SKM-1 treated with dmso at 0.1 percent for 144 hours (cell line): Measurements from ENCODE around the gene TRPM8.
"Not testable (repeated sequence)": the region's sequence is repeated elsewhere in the genome, so short reads cannot be mapped to it uniquely, and the experiment has no call there.

Experiments
- DNase-seq: peaks from one replicate; lab custom pipeline; 2025; ENCODE audit not compliant: unreplicated experiment; lab: John Stamatoyannopoulos, UW

The TRPM8 gene

DNA sequence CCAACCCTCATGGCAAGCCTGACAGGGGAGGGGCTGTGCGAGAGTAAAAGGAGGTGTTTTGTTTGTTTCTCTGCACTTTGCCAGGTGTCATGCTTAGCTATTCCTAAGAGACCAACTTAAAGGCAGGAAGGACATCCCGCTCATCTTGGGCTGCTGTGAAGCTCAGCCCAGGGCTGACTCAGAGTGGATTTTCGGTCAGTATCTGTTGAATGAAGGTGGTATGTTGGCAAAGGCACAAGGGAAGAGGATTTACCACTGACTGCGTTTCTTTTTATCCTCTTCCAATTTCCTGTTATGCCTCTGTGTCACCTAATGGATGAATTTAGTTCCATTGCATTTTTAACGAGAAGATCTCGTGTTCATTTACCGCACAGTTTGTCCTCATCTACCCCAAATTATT, 18.9 kb downstream of the TRPM8 start:
- no peak for DNase-seq

DNA sequence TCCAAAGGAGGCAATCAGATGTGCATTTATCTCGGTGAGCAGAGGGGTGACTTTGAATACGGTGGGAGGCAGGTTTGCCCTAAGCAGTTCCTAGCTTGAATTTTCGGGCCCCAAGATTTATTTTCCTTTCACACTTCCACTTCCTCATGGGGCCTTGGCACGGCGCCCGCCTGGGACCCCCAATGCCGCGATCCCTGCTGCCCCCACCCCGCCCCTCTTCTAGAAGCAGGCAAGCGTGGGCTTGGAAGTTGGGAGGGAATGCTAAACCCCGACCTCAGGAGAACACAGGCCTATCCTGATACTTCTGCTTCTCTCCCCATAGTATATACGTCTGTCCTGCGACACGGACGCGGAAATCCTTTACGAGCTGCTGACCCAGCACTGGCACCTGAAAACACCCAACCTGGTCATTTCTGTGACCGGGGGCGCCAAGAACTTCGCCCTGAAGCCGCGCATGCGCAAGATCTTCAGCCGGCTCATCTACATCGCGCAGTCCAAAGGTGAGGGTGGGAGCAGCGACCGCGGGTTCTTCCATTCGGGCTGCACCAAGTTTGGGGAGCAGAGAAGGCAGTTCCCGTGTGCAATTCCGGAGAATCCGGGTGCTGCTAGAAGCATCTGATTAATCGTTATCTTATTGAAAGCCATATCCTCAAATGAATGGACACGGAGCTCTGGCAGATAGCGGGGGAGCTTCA, 21.6 kb downstream of the TRPM8 start:
- no peak for DNase-seq

GRCh38 chr2:233940376-233941276, 23.5 kb downstream of the TRPM8 start:
- no peak for DNase-seq

DNA sequence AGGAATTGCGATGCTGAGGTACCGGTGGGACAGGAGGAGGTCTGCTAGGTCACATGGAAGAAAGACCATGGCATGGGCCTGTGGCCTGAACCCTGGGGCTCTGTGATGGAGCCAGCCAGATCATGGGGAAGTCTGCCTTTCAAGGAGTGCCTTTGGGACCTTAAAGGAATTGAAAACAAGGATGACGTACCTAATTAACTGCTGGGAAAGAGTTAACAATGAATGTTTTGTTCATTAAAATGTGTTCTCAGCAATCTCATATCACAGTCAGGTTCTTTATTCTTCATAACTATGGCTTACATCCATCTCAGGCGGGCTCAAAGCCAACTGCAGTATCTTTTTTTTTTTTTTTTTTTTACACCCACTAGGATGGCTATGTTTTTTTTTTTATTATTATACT, 25.6 kb downstream of the TRPM8 start:
- no peak for DNase-seq

DNA sequence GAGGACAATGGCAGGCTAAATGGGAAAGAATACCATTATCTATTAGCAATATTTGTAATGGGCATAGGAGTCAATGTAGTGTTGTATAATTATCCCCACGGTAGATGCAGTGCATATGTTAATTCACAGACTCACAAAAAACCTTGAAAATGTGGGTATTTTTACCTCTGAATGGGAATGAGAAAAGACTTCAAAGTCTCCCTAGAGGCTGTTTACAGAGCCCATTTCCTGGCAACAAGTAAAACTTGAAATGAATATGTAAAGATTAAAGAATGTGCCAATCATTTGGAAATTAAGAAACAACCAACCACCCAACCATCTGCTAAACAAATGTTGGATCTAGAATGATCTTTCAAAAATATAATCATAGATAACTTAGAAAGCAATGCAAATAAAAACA, 27.1 kb downstream of the TRPM8 start:
- DNase-seq = no peak

GRCh38 chr2:233944722-233945121, 27.5 kb downstream of the TRPM8 start:
- no peak for DNase-seq

GRCh38 chr2:233945146-233945545, 28.0 kb downstream of the TRPM8 start:
- DNase-seq = no peak

DNA sequence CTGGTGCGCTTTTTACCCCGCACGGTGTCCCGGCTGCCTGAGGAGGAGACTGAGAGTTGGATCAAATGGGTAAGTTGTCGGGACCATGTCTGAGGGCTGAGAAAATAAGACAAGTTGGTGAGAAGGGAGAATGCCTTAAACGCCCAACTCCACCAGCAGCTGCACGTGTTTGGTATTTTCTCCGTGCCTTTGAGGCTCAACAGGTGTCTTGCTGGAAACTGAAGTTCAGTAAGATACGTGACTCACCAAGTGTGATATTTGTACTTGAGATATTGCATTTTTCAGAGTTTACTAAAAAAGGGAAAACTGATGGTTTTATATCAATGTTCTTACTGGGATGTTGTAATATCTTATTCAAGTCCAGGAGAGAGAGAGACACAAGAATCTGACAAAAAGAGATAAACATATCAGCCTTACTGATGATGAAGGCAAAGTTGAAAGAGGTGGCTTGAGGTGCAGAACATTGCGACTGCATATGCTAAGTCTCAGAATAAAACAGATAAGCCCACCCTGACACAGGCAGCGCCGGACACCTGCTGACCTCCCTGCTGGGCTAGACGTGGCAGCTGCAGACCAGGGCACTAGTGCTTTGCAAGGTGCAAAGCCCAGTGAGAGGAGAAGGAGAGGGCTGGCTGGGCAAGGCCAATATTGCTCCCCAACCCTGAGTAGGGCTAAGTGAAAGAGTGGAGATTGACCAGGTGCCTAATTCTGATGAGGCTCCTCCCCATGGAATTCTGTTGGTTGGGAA, 33.1 kb downstream of the TRPM8 start:
- DNase-seq = no peak

DNA sequence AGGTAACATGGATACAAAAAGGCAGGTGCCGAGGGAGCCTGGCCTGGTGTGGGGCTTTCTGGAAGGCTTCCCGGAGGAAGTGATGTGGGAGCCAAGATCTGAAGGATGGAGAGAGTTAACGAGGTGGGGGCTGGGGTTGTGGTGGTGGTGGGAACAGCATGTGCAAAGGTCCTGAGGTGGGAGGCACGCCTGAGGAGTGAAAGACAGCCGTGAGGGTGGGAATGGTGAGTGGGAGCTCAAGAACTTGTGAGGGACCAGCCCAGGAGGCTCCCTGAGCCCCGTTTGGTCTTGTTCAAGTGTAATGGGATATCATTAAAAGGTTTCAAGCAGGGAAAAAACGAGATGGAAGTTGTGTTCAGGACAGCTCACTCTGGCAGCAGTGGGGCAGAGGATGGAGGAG, 35.2 kb downstream of the TRPM8 start:
- DNase-seq = no peak

- DNase-seq = no peak
Measured at GRCh38 chr2:233953087-233953801, 36.1 kb downstream of the TRPM8 start.

DNA sequence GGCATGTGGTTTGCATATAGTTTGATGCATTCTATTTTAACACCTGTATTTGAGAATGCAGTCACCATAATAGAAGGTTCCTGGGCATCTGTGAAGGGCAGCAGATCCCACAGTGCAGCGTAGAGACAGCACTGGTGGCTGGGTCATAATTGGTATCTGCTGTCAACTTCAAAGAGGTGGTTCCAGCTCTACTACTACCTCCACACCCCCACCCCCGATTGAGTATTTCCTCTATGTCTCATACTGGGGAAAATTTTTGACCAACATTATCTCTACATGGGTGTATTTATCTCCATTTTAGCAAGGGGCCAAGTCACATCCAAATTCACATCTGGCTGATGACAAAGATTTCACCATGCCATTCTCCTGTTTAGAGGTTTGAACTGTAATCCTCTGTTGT, 43.0 kb downstream of the TRPM8 start:
- no peak for DNase-seq

GRCh38 chr2:233961905-233962304, 44.7 kb downstream of the TRPM8 start:
- no peak for DNase-seq

GRCh38 chr2:233964581-233964980, 47.4 kb downstream of the TRPM8 start:
- DNase-seq = no peak

- no peak for DNase-seq
Measured at GRCh38 chr2:233965032-233965603, 47.9 kb downstream of the TRPM8 start.

- DNase-seq = not testable (repeated sequence)
Measured at GRCh38 chr2:233965646-233966045, 48.5 kb downstream of the TRPM8 start.

DNA sequence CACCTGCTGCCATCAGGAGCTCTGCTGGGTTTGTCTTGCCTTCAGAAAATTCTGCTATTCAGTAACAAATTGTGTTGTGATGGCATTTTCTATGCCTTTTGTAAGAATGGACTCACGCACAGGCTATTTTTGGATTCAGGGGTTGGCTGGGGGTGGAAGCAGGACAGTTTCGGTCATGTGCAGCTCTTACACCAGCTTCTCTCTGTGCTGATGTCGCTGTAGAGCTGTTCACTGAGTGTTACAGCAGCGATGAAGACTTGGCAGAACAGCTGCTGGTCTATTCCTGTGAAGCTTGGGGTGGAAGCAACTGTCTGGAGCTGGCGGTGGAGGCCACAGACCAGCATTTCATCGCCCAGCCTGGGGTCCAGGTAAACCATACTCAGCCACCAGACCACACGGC, 49.2 kb downstream of the TRPM8 start:
- no peak for DNase-seq

DNA sequence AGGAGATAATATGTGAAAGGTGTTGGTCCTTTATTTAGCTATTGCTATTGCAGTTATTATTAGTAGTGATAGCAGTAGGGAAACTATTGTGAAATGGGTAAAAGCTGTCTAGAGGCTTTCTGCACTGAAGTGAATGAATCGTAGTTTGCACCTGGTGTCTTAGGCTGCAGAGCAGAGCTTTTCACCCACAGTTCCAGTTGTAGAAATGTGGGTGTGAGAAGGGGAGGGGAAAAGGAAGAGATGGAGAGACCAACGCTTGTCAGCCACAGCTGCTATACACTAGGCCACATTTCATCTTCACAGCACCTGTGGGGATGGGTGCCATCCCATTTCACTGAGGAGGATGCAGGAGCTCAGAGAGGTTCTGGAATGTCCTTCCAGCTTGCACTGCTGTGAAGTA, 50.0 kb downstream of the TRPM8 start:
- DNase-seq = no peak

DNA sequence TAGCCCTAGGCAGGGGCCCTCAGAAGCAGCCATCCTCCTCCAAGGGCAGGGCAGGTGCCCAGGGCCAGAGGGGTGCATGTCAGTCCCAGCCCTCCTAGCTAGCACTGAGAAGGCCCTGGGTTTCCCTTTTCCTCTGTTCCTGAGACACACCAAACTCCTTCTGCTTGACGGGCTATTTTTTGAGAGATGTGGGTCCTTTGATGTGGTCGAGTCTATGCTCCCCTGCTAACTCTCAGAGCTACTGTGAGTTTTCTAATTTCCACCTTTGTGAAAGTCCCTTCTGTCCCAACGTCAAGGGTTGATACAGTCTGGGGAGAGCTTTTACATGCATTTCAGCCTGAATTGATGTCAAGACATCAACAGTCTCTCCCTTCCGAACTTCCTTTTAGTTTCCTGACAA, 51.4 kb downstream of the TRPM8 start:
- no peak for DNase-seq

GRCh38 chr2:233972460-233972859, 55.3 kb downstream of the TRPM8 start:
- DNase-seq = not testable (repeated sequence)

- no peak for DNase-seq
Measured at GRCh38 chr2:233972941-233973575, 55.9 kb downstream of the TRPM8 start.
